GM23338 (cell line): ENCODE data around the gene LRRC10. TPM values are rescaled to one million over a fixed set of nuclear protein-coding genes. Genes with fewer than 3 reads are reported as not detected.

Experiments used
- ATAC-seq: fragments of 200-7000 bp; cut with Tn5 transposase; 3 replicates; pipeline ENCODE4 v1.9.1; 2020
- DNase-seq: peaks from one replicate; pipeline ENCODE4 v3.0.0-alpha.2; 2015; ENCODE audit warnings: low spot score
- H2AFZ ChIP-seq: fragments of 200-600 bp; sonication (generic); 2 replicates; pipeline ENCODE4 v1.8.0; 2016; ENCODE audit warnings: antibody characterized with exemption, mild to moderate bottlenecking, moderate library complexity
- H3F3A ChIP-seq: fragments of 200-600 bp; sonication (generic); replicated peaks from 2 replicates; pipeline ENCODE4 v1.8.0; 2017; ENCODE audit warnings: antibody characterized with exemption, mixed run types, low read depth
- H3K27ac ChIP-seq: fragments of 200-600 bp; sonication (generic); 2 replicates; pipeline ENCODE4 v1.6.1; 2016; ENCODE audit warnings: low read depth
- H3K27me3 ChIP-seq: fragments of 200-600 bp; sonication (generic); 2 replicates; pipeline ENCODE4 v1.8.0; 2016; ENCODE audit warnings: mild to moderate bottlenecking, mixed run types, moderate library complexity; ENCODE audit not compliant: insufficient read depth
- H3K36me3 ChIP-seq: fragments of 200-600 bp; sonication (generic); 2 replicates; pipeline ENCODE4 v1.8.0; 2016; ENCODE audit warnings: mild to moderate bottlenecking; ENCODE audit not compliant: insufficient read depth
- H3K4me1 ChIP-seq: fragments of 200-600 bp; sonication (generic); 2 replicates; pipeline ENCODE4 v1.8.0; 2016; ENCODE audit warnings: mild to moderate bottlenecking, moderate library complexity; ENCODE audit not compliant: insufficient read depth
- H3K4me2 ChIP-seq: fragments of 200-600 bp; sonication (generic); 2 replicates; pipeline ENCODE4 v1.7.1; 2017; ENCODE audit warnings: mixed run types
- H3K4me3 ChIP-seq: fragments of 200-600 bp; sonication (generic); 2 replicates; pipeline ENCODE4 v1.6.1; 2016; ENCODE audit warnings: mixed run types
- H3K79me2 ChIP-seq: fragments of 200-600 bp; sonication (generic); replicated peaks from 2 replicates; pipeline ENCODE4 v1.8.0; 2017; ENCODE audit warnings: mild to moderate bottlenecking; ENCODE audit not compliant: insufficient read depth
- H3K9me2 ChIP-seq: fragments of 200-600 bp; sonication (generic); 2 replicates; pipeline ENCODE4 v1.8.0; 2017; ENCODE audit not compliant: insufficient read depth
- H4K20me1 ChIP-seq: fragments of 200-600 bp; sonication (generic); replicated peaks from 2 replicates; pipeline ENCODE4 v1.8.0; 2017; ENCODE audit warnings: mild to moderate bottlenecking; ENCODE audit not compliant: insufficient read depth
- H3K27ac Mint-ChIP-seq: 2 replicates; pipeline ENCODE4 v1.8.0; 2020; ENCODE audit warnings: inconsistent platforms, mild to moderate bottlenecking, moderate library complexity, mixed read lengths
- H3K27me3 Mint-ChIP-seq: 3 replicates; pipeline ENCODE4 v1.8.0; 2022; ENCODE audit warnings: low read depth, mild to moderate bottlenecking, moderate library complexity, mixed read lengths, inconsistent platforms; ENCODE audit not compliant: insufficient read depth, poor library complexity
- H3K36me3 Mint-ChIP-seq: 3 replicates; pipeline ENCODE4 v1.8.0; 2021; ENCODE audit warnings: low read depth, mild to moderate bottlenecking, inconsistent platforms, moderate library complexity, mixed read lengths
- H3K4me1 Mint-ChIP-seq: 3 replicates; pipeline ENCODE4 v1.8.0; 2020; ENCODE audit warnings: mild to moderate bottlenecking, inconsistent platforms, mixed read lengths
- H3K4me3 Mint-ChIP-seq: 3 replicates; pipeline ENCODE4 v1.8.0; 2021; ENCODE audit warnings: moderate library complexity, mild to moderate bottlenecking, inconsistent platforms, mixed read lengths
- H3K9me3 Mint-ChIP-seq: 3 replicates; pipeline ENCODE4 v1.8.0; 2020; ENCODE audit warnings: moderate library complexity, mild to moderate bottlenecking, inconsistent platforms, mixed read lengths
- CREB1 ChIP-seq: fragments of 250-450 bp; sonication (Bioruptor Pico); IDR thresholded peaks from 2 replicates; pipeline ENCODE4 v1.5.0; 2020; ENCODE audit warnings: low read depth, mild to moderate bottlenecking, moderate library complexity
- CTCF ChIP-seq, 2 experiments: fragments of 200-600 bp in 1 of 2; sonication (generic) in 1 of 2; conservative IDR thresholded peaks; 2 replicates each; pipeline versions ENCODE4 v1.5.1 to v1.6.1; 2016 to 2017; ENCODE audit warnings: antibody characterized with exemption in 2 of 2, low read depth in 2 of 2, mild to moderate bottlenecking in 2 of 2, moderate library complexity in 1 of 2
- EZH2 ChIP-seq: fragments of 200-600 bp; sonication (generic); IDR thresholded peaks from one replicate; pipeline ENCODE4 v1.8.0; 2017; ENCODE audit warnings: antibody characterized with exemption, mild to moderate bottlenecking, low read depth; ENCODE audit not compliant: unreplicated experiment
- JUNB ChIP-seq: IDR thresholded peaks from one replicate; pipeline ENCODE4 v1.6.1; 2016; ENCODE audit warnings: antibody characterized with exemption; ENCODE audit not compliant: unreplicated experiment
- REST ChIP-seq: IDR thresholded peaks from one replicate; pipeline ENCODE4 v1.6.1; 2018; ENCODE audit warnings: antibody characterized with exemption; ENCODE audit not compliant: unreplicated experiment
- ZNF462 ChIP-seq: fragments of 250-450 bp; sonication (Bioruptor Pico); IDR thresholded peaks from 2 replicates; pipeline ENCODE4 v1.5.0; 2020; ENCODE audit warnings: mild to moderate bottlenecking, moderate library complexity
- polyA plus RNA-seq: library from polyadenylated mRNA; unstranded; fragments of >200 nt; fragmentation: Nextera tagmentation; extraction: Ambion mirVana; gene quantifications from 2 replicates; pipeline ENCODE4 v1.2.1, GENCODE V29; 2016
- total RNA-seq: library from RNA; depleted of rRNA; stranded (reverse); fragments of >200 nt; shearing (Covaris generic); gene quantifications from 2 replicates; pipeline ENCODE4 v1.2.3, GENCODE V29; 2014

Gene LRRC10
- total and polyA plus RNA-seq, 2 experiments from 2014 or later: not detected

GRCh38 chr12:69623970-69624369 is 13.3 kb upstream of the LRRC10 start:
- Histone ChIP-seq H3K4me3 (no peak overlapping the region), H3K79me2 (no peaks in the 10 kb centered on the region), H3K9me2 (peaks cover 9% of the 10 kb centered on the region; the same call in 1 of the 2 replicates), H3K4me2 (no peak overlapping the region), H3K27me3 (no peaks in the 10 kb centered on the region), H3K4me1 (no peaks in the 10 kb centered on the region), H3F3A (no peaks in the 10 kb centered on the region), H3K36me3 (no peaks in the 10 kb centered on the region), H2AFZ (no peak overlapping the region), H4K20me1 (no peaks in the 10 kb centered on the region), H3K27ac (no peak overlapping the region)
- peaks cover 3% of the 10 kb centered on the region for H3K27me3 Mint-ChIP-seq
- DNase-seq (no peak), ATAC-seq (no peak)
- H3K4me1 Mint-ChIP-seq: no peaks in the 10 kb centered on the region; the same call in 2 of the 3 replicates
- TF ChIP-seq ZNF462 (no peak), JUNB (no peak), EZH2 (no peak), CREB1 (no peak), CTCF (conservative IDR thresholded peaks at IDR 0.05; ENCODE audit: low read depth in 2 of 2) (no peak), REST (no peak)
- no peak overlapping the region for H3K27ac Mint-ChIP-seq
- H3K36me3 Mint-ChIP-seq: no peaks in the 10 kb centered on the region
- no peaks in the 10 kb centered on the region for H3K9me3 Mint-ChIP-seq
- no peak overlapping the region for H3K4me3 Mint-ChIP-seq
